Islet of Langerhans (tissue), 1 donor: Measurements from ENCODE around the gene CPLX3.

ENCODE experiments used
- FAIRE-seq: peaks from one replicate; lab custom pipeline; 2011; peaks lifted over from hg19 to GRCh38; lab: Jason Lieb, UNC

Gene CPLX3

GRCh38 chr15:74873756-74874424 lies 47.5 kb downstream of the CPLX3 start:
- FAIRE-seq: no peak

DNA sequence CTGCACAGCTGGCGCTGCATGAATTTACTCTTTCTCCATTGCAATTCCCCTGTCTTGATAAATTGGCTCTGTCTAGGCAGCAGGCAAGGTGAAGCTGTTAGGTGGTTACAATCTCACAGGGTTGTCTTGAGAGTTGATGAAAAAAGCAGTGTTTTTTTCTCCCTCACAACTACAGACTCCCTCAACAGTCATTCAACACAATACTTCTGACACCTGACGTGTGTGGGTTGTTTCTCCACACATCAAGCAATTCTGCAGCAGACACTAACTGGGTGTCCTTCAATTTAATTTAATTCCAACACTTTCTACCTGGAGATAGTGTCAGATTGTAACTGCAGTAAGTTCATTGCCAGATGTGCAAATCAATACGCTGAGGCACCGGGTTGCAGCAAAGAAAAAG lies 51.8 kb downstream of the CPLX3 start:
- FAIRE-seq: no peak
